Measurements from ENCODE around the gene CCDC27.

GRCh38 chr1:3814065-3814464 is 61.8 kb downstream of the CCDC27 start:
- TF ChIP-seq POLR2A (IDR thresholded peaks at IDR 0.05; ENCODE audit: low read depth), result no peak
- TF ChIP-seq CTCF (IDR thresholded peaks at IDR 0.05), result no peak
- no peak for TF ChIP-seq EP300 (IDR thresholded peaks at IDR 0.05)

All from esophagus muscularis mucosa (tissue), 4 donors.